Thymus (tissue), 11 donors: ENCODE measurements around the gene EDEM3. TPM values are rescaled to one million over a fixed set of nuclear protein-coding genes. Genes with fewer than 3 reads are reported as not detected.
A peak's percentile ranks its signal among the peaks of the same experiment; 100 is the strongest.

Experiments used
- DNase-seq, 9 donors: peaks; one replicate each; pipeline ENCODE4 v3.0.0-alpha.2; 2013; ENCODE audit warnings: low spot score in 9 of 9, low read depth in 6 of 9, missing footprints in 1 of 9
- H3K27ac ChIP-seq, 2 donors: one replicate each; pipeline ENCODE4 v1.5.1; 2013; ENCODE audit warnings: control low read depth in 1 of 2, low read depth in 1 of 2, low read length in 1 of 2, mild to moderate bottlenecking in 1 of 2, moderate library complexity in 1 of 2
- H3K27me3 ChIP-seq, 2 donors: one replicate each; pipeline ENCODE4 v1.5.1; 2013; ENCODE audit warnings: low read length in 1 of 2; ENCODE audit not compliant: control insufficient read depth in 2 of 2, insufficient read depth in 1 of 2
- H3K36me3 ChIP-seq, 2 donors: one replicate each; pipeline ENCODE4 v1.5.1; 2013; ENCODE audit warnings: low read length in 1 of 2, mild to moderate bottlenecking in 1 of 2, moderate library complexity in 1 of 2; ENCODE audit not compliant: control insufficient read depth in 2 of 2, insufficient read depth in 2 of 2
- H3K4me1 ChIP-seq, 2 donors: one replicate each; pipeline ENCODE4 v1.5.1; 2013; ENCODE audit warnings: low read length in 2 of 2; ENCODE audit not compliant: control insufficient read depth in 2 of 2, insufficient read depth in 2 of 2
- H3K4me3 ChIP-seq, 2 donors: one replicate each; pipeline ENCODE4 v1.5.1; 2013; ENCODE audit warnings: low read length in 2 of 2, control low read depth in 1 of 2, mild to moderate bottlenecking in 1 of 2
- H3K9me3 ChIP-seq, 2 donors: one replicate each; pipeline ENCODE4 v1.5.1; 2013; ENCODE audit warnings: low read length in 1 of 2, mild to moderate bottlenecking in 1 of 2; ENCODE audit not compliant: control insufficient read depth in 2 of 2, insufficient read depth in 1 of 2
- WGBS: extraction: QIAGEN DNeasy Blood & Tissue Kit; methylation state at CpG from one replicate; pipeline ENCODE4 v1.1.7; 2013; 5-methylcytosine and 5-hydroxymethylcytosine counted together
- polyA plus RNA-seq: library from polyadenylated mRNA; stranded (reverse); fragments of 200-250 nt; gene quantifications from one replicate; pipeline ENCODE4 v1.2.3, GENCODE V29; 2013
- total RNA-seq: library from RNA; stranded (reverse); fragments of 120-200 nt; gene quantifications from one replicate; pipeline ENCODE4 v1.2.4, GENCODE V29; 2013
- donor health status: healthy.

Gene EDEM3
- total and polyA plus RNA-seq, 2 donors = 19.0 to 24.2 TPM

GRCh38 chr1:184752656-184753055, 2.0 kb downstream of the EDEM3 start:
- Histone ChIP-seq H3K4me1 (peaks cover 3 to 5% of the 10 kb centered on the region in 2 donors), H3K27me3 (peaks cover 0 to 4% of the 10 kb centered on the region in 2 donors), H3K36me3 (no peaks in the 10 kb centered on the region), H3K4me3 (no peak overlapping the region), H3K27ac (no peak overlapping the region), H3K9me3 (peaks cover 0 to 3% of the 10 kb centered on the region in 2 donors)
- DNase-seq = no peak
- 98% methylated on average over 2 of the region's 2 CpGs for WGBS

- no peak for DNase-seq
- H3K4me1 ChIP-seq = peaks cover 0 to 5% of the 10 kb centered on the region in 2 donors
- H3K4me3 ChIP-seq = no peak overlapping the region
- peaks cover 0 to 3% of the 10 kb centered on the region in 2 donors for H3K36me3 ChIP-seq
- WGBS = 86% methylated on average over 2 of the region's 2 CpGs
- no peaks in the 10 kb centered on the region for H3K9me3 ChIP-seq
- H3K27ac ChIP-seq = no peak overlapping the region
- H3K27me3 ChIP-seq = no peaks in the 10 kb centered on the region
Observed at GRCh38 chr1:184748740-184749139, 5.9 kb downstream of the EDEM3 start.

GRCh38 chr1:184747089-184747955, 7.3 kb downstream of the EDEM3 start:
- Histone ChIP-seq H3K9me3 (no peaks in the 10 kb centered on the region), H3K4me3 (no peak overlapping the region), H3K36me3 (peaks cover 0 to 3% of the 10 kb centered on the region in 2 donors), H3K4me1 (peaks cover 2 to 7% of the 10 kb centered on the region in 2 donors), H3K27ac (no peak overlapping the region), H3K27me3 (no peaks in the 10 kb centered on the region)
- 52% methylated on average over 3 of the region's 3 CpGs for WGBS
- no peak for DNase-seq

- Histone ChIP-seq H3K27ac (no peak overlapping the region), H3K4me3 (no peak overlapping the region), H3K9me3 (no peaks in the 10 kb centered on the region), H3K36me3 (peaks cover 0 to 3% of the 10 kb centered on the region in 2 donors), H3K4me1 (peaks cover 2 to 7% of the 10 kb centered on the region in 2 donors), H3K27me3 (no peaks in the 10 kb centered on the region)
- WGBS = 38% methylated on average over 4 of the region's 4 CpGs
- peak in 2 of 9 donors; percentile 8 to 33 for DNase-seq
Observed at GRCh38 chr1:184745929-184746638, 8.6 kb downstream of the EDEM3 start.

- H3K27me3 ChIP-seq = no peaks in the 10 kb centered on the region
- peaks cover 2 to 7% of the 10 kb centered on the region in 2 donors for H3K4me1 ChIP-seq
- no peak overlapping the region for H3K27ac ChIP-seq
- 97% methylated on average over 2 of the region's 2 CpGs for WGBS
- H3K4me3 ChIP-seq = no peak overlapping the region
- no peak for DNase-seq
- no peaks in the 10 kb centered on the region for H3K9me3 ChIP-seq
- H3K36me3 ChIP-seq = peaks cover 0 to 3% of the 10 kb centered on the region in 2 donors
Observed at GRCh38 chr1:184745110-184745509, 9.5 kb downstream of the EDEM3 start.

- 7% methylated on average over 2 of the region's 2 CpGs for WGBS
- peaks cover 0 to 3% of the 10 kb centered on the region in 2 donors for H3K36me3 ChIP-seq
- H3K27me3 ChIP-seq = no peaks in the 10 kb centered on the region
- DNase-seq = peak in 8 of 9 donors; percentile 20 to 76 (median 27)
- H3K4me3 ChIP-seq = no peak overlapping the region
- no peak overlapping the region for H3K27ac ChIP-seq
- peaks cover 2 to 7% of the 10 kb centered on the region in 2 donors for H3K4me1 ChIP-seq
- no peaks in the 10 kb centered on the region for H3K9me3 ChIP-seq
Observed at GRCh38 chr1:184743062-184743756, 11.4 kb downstream of the EDEM3 start.

GRCh38 chr1:184740344-184740743, 14.3 kb downstream of the EDEM3 start:
- WGBS = 84% methylated on average over 4 of the region's 4 CpGs
- H3K4me1 ChIP-seq = peaks cover 2% of the 10 kb centered on the region in 2 donors

GRCh38 chr1:184739796-184740195, 14.9 kb downstream of the EDEM3 start:
- Histone ChIP-seq H3K9me3 (no peaks in the 10 kb centered on the region), H3K27me3 (no peaks in the 10 kb centered on the region), H3K27ac (no peak overlapping the region), H3K4me1 (peaks cover 2% of the 10 kb centered on the region in 2 donors), H3K4me3 (no peak overlapping the region), H3K36me3 (peaks cover 0 to 12% of the 10 kb centered on the region in 2 donors)
- WGBS = 98% methylated on average over 4 of the region's 4 CpGs
- DNase-seq = no peak

More at GRCh38 chr1:184740344-184740743, 14.3 kb downstream of the EDEM3 start:
- Histone ChIP-seq H3K4me3 (no peak overlapping the region), H3K36me3 (peaks cover 0 to 9% of the 10 kb centered on the region in 2 donors), H3K9me3 (no peaks in the 10 kb centered on the region), H3K27ac (no peak overlapping the region), H3K27me3 (no peaks in the 10 kb centered on the region)
- DNase-seq = no peak
